PC-3 (cell line): ENCODE results near the gene PLXNB3. TPM values are rescaled to one million over a fixed set of nuclear protein-coding genes. Genes with fewer than 3 reads are reported as not detected.

Experiments
- ATAC-seq: fragments of 200-7000 bp; cut with Tn5 transposase; 2 replicates; pipeline ENCODE4 v1.9.1; 2020; ENCODE audit warnings: mild to moderate bottlenecking, moderate library complexity
- BruUV-seq: library from RNA; stranded (reverse); fragments of 400-500 nt; replicated peaks from 2 replicates; lab custom pipeline; 2021; lab: Mats Ljungman, UMichigan
- CTCF ChIA-PET: fragments of 300-600 bp; sonication (Branson Sonifier 250); formaldehyde crosslinking; loops from one replicate; lab custom pipeline; 2022; ENCODE audit warnings: antibody characterized with exemption; lab: Charles Lee
- POLR2A ChIA-PET: fragments of 300-600 bp; sonication (Branson Sonifier 250); formaldehyde crosslinking; loops from one replicate; lab custom pipeline; 2022; ENCODE audit warnings: antibody characterized with exemption; ENCODE audit not compliant: unreplicated experiment; lab: Charles Lee
- DNase-seq: peaks from one replicate; pipeline ENCODE4 v3.0.0-alpha.2; 2015
- H2AFZ ChIP-seq: fragments of 300-600 bp; sonication (generic); 2 replicates; pipeline ENCODE4 v1.6.0; 2016; ENCODE audit warnings: antibody characterized with exemption, low read length
- H3F3A ChIP-seq: fragments of 300-600 bp; sonication (generic); one replicate; pipeline ENCODE4 v1.6.0; 2017; ENCODE audit warnings: antibody characterized with exemption, low read length, control low read depth, mild to moderate bottlenecking; ENCODE audit not compliant: unreplicated experiment
- H3K27ac ChIP-seq: fragments of 300-600 bp; sonication (generic); 2 replicates; pipeline ENCODE4 v1.5.1; 2016; ENCODE audit warnings: mild to moderate bottlenecking, low read length
- H3K27me3 ChIP-seq: fragments of 300-600 bp; sonication (generic); 2 replicates; pipeline ENCODE4 v1.6.1; 2016; ENCODE audit warnings: low read length, mixed read lengths
- H3K36me3 ChIP-seq: fragments of 300-600 bp; sonication (generic); 2 replicates; pipeline ENCODE4 v1.6.1; 2016; ENCODE audit warnings: low read depth, mixed run types, low read length, mixed read lengths
- H3K4me1 ChIP-seq: fragments of 300-600 bp; sonication (generic); 2 replicates; pipeline ENCODE4 v1.5.1; 2016; ENCODE audit warnings: low read length; ENCODE audit not compliant: insufficient read depth
- H3K4me2 ChIP-seq: fragments of 300-600 bp; sonication (generic); 2 replicates; pipeline ENCODE4 v1.6.0; 2016; ENCODE audit warnings: low read length
- H3K4me3 ChIP-seq: fragments of 300-600 bp; sonication (generic); 2 replicates; pipeline ENCODE4 v1.5.1; 2016; ENCODE audit warnings: mild to moderate bottlenecking, low read length, mixed read lengths
- H3K79me2 ChIP-seq: fragments of 300-600 bp; sonication (generic); 2 replicates; pipeline ENCODE4 v1.6.1; 2017; ENCODE audit warnings: low read length, mixed read lengths
- H3K9ac ChIP-seq: fragments of 300-600 bp; sonication (generic); 2 replicates; pipeline ENCODE4 v1.6.0; 2016; ENCODE audit warnings: mild to moderate bottlenecking, low read length
- H3K9me2 ChIP-seq: fragments of 300-600 bp; sonication (generic); replicated peaks from 2 replicates; pipeline ENCODE4 v1.6.1; 2016; ENCODE audit warnings: mixed run types, low read length, mixed read lengths
- H3K9me3 ChIP-seq: fragments of 300-600 bp; sonication (generic); 2 replicates; pipeline ENCODE4 v1.6.1; 2016; ENCODE audit warnings: low read length, mixed read lengths
- H4K20me1 ChIP-seq: fragments of 300-600 bp; sonication (generic); 2 replicates; pipeline ENCODE4 v1.6.1; 2016; ENCODE audit warnings: low read length, mixed read lengths
- CTCF ChIP-seq: fragments of 300-600 bp; sonication (generic); conservative IDR thresholded peaks from 2 replicates; pipeline ENCODE4 v1.5.1; 2017; ENCODE audit warnings: antibody characterized with exemption, low read depth, mild to moderate bottlenecking, low read length
- EZH2 ChIP-seq: fragments of 300-600 bp; sonication (generic); IDR thresholded peaks from one replicate; pipeline ENCODE4 v1.6.1; 2017; ENCODE audit warnings: antibody characterized with exemption, mild to moderate bottlenecking, low read length; ENCODE audit not compliant: unreplicated experiment
- EZH2phosphoT487 ChIP-seq: fragments of 300-600 bp; sonication (generic); IDR thresholded peaks from 2 replicates; pipeline ENCODE4 v1.6.1; 2018; ENCODE audit warnings: mild to moderate bottlenecking, antibody characterized with exemption, low read length, borderline replicate concordance
- intact Hi-C: fragments of 100-400 bp; cut with micrococcal nuclease; formaldehyde crosslinking; loops from 2 replicates; pipeline ENCODE4 v1.9.0; 2023
- total RNA-seq: library from RNA; depleted of rRNA; stranded (reverse); fragments of >200 nt; gene quantifications from 2 replicates; pipeline ENCODE4 v1.2.3, GENCODE V29; 2014

Gene PLXNB3
- total RNA-seq, 1 experiment from 2014 or later, result 27.3 TPM

- H2AFZ ChIP-seq, result 0 out of 2 replicates have a peak overlapping the region, but pooled peaks have one; percentile 34
- CTCF ChIA-PET, result no interaction called here
These were observed 38.2 kb upstream of the PLXNB3 start for GRCh38 chrX:153725832-153726285.

GRCh38 chrX:153726286-153727122 lies 37.5 kb upstream of the PLXNB3 start:
- intact Hi-C loops, result no loop called here
- POLR2A ChIA-PET, result no interaction called here
- Histone ChIP-seq H3K36me3 (peaks cover 11% of the 10 kb centered on the region), H3K9me2 (no peaks in the 10 kb centered on the region), H3K79me2 (peaks cover 89% of the 10 kb centered on the region), H3K27ac (peak overlapping the region; percentile 79), H3F3A (peaks cover 4% of the 10 kb centered on the region), H3K27me3 (no peaks in the 10 kb centered on the region), H4K20me1 (peaks cover 14% of the 10 kb centered on the region; the same call in 1 of the 2 replicates), H3K9me3 (no peaks in the 10 kb centered on the region), H3K4me3 (peak overlapping the region; percentile 82), H2AFZ (no peak overlapping the region), H3K9ac (peak overlapping the region; percentile 85), H3K4me2 (peak overlapping the region; percentile 98), H3K4me1 (peaks cover 41% of the 10 kb centered on the region)
- ATAC-seq (peak; percentile 17), DNase-seq (peak; percentile 31)
- CTCF ChIA-PET, result interaction anchor here (0.7 kb wide), 1 partner anchor 221 kb away, joined by 3 read pairs; no protein-coding TSS in a partner anchor
- TF ChIP-seq EZH2phosphoT487, result no peak
- no peak for TF ChIP-seq EZH2
- no peak for TF ChIP-seq CTCF
- BruUV-seq, result no TSS peak

More at GRCh38 chrX:153725832-153726285, 38.2 kb upstream of the PLXNB3 start:
- DNase-seq (peak; percentile 12), ATAC-seq (no peak)
- H3K9me3 ChIP-seq, result no peaks in the 10 kb centered on the region
- H3K4me1 ChIP-seq, result peaks cover 35% of the 10 kb centered on the region
- H3K36me3 ChIP-seq, result peaks cover 13% of the 10 kb centered on the region
- H3K9me2 ChIP-seq, result no peaks in the 10 kb centered on the region
- H3K79me2 ChIP-seq, result peaks cover 93% of the 10 kb centered on the region
- H3F3A ChIP-seq, result no peaks in the 10 kb centered on the region
- H4K20me1 ChIP-seq, result peaks cover 14% of the 10 kb centered on the region; the same call in 1 of the 2 replicates
- intact Hi-C loops, result no loop called here
- peak overlapping the region; percentile 79 for H3K27ac ChIP-seq
- peak overlapping the region; percentile 98 for H3K4me2 ChIP-seq
- BruUV-seq, result no TSS peak
- POLR2A ChIA-PET, result no interaction called here
- no peaks in the 10 kb centered on the region for H3K27me3 ChIP-seq
- peak overlapping the region; percentile 85 for H3K9ac ChIP-seq
- TF ChIP-seq EZH2 (no peak), EZH2phosphoT487 (no peak), CTCF (no peak)
- H3K4me3 ChIP-seq, result peak overlapping the region; percentile 82
